ENCODE results near the gene CROT.

CROT gene

GRCh38 chr7:87416682-87417587, 71.5 kb downstream of the CROT start:
- peak; percentile 69 to 70 for DNase-seq

- DNase-seq: no peak
Observed at GRCh38 chr7:87420173-87420572, 74.7 kb downstream of the CROT start.

- DNase-seq: no peak
Observed at GRCh38 chr7:87424075-87424474, 78.6 kb downstream of the CROT start.

GRCh38 chr7:87426160-87426559, 80.7 kb downstream of the CROT start:
- DNase-seq: no peak

- DNase-seq: no peak
Observed at GRCh38 chr7:87427288-87427687, 81.8 kb downstream of the CROT start.

- no peak for DNase-seq
Observed at GRCh38 chr7:87432536-87432935, 87.1 kb downstream of the CROT start.

GRCh38 chr7:87435546-87435945, 90.1 kb downstream of the CROT start:
- no peak for DNase-seq

- no peak for DNase-seq
Observed at GRCh38 chr7:87445897-87446296, 100.4 kb downstream of the CROT start.

GRCh38 chr7:87447116-87447635, 101.7 kb downstream of the CROT start:
- DNase-seq: no peak

GRCh38 chr7:87448388-87448787, 102.9 kb downstream of the CROT start:
- DNase-seq: no peak
